ENCODE measurements around the gene VPS50.

DNA sequence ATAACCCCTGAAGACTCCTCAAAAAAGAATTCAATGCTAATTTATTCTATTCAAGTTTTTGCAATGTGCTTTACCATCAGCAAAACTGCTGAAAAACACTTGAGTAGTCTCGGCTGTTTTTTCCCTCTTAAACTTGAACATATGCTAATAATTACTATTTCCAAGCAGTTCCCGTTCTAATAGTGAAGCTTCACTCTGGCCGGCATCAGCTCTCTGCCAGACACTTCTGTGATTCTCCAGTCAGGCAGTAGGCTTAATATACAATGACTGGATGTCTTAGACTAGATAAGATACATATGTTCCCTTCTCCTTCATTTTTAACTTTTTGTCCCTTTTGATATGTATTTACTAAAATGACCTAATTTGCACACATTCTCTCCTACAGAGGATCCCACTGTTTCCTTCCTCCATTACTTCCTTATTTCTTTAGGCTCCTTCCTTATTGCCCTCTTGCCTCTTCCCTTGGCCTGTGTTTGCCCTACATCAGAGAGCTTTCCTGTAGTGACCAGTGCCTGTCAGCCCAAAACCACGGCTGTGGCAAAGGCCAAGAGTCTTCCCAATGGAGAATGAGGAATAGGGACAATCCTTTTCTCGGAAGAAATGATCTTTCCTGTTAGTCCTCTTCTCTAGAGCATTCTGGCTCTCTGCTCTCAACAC, 29.4 kb upstream of the VPS50 start:
- TF ChIP-seq POLR2AphosphoS5 (IDR thresholded peaks at IDR 0.05), result no peak
- TF ChIP-seq, protein P1, sequence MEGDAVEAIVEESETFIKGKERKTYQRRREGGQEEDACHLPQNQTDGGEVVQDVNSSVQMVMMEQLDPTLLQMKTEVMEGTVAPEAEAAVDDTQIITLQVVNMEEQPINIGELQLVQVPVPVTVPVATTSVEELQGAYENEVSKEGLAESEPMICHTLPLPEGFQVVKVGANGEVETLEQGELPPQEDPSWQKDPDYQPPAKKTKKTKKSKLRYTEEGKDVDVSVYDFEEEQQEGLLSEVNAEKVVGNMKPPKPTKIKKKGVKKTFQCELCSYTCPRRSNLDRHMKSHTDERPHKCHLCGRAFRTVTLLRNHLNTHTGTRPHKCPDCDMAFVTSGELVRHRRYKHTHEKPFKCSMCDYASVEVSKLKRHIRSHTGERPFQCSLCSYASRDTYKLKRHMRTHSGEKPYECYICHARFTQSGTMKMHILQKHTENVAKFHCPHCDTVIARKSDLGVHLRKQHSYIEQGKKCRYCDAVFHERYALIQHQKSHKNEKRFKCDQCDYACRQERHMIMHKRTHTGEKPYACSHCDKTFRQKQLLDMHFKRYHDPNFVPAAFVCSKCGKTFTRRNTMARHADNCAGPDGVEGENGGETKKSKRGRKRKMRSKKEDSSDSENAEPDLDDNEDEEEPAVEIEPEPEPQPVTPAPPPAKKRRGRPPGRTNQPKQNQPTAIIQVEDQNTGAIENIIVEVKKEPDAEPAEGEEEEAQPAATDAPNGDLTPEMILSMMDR (IDR thresholded peaks at IDR 0.05), result no peak
- TF ChIP-seq POLR2A (IDR thresholded peaks at IDR 0.05; ENCODE audit: low read depth), result no peak

All from esophagus muscularis mucosa (tissue), 3 donors.